Neural cell (in vitro differentiated cells): ENCODE results near the gene AGPS.

Experiments
- CTCF ChIP-seq: fragments of 450-650 bp; IDR thresholded peaks from 2 replicates; pipeline ENCODE4 v1.5.1; 2014; ENCODE audit warnings: antibody characterized with exemption, mild to moderate bottlenecking, moderate library complexity; ENCODE audit not compliant: poor library complexity, severe bottlenecking
- EZH2 ChIP-seq: fragments of 200-600, 300-800 bp; shearing (Covaris generic), sonication (generic); IDR thresholded peaks from 2 replicates; pipeline ENCODE4 v1.6.1; 2014; ENCODE audit warnings: antibody characterized with exemption, low read length, borderline replicate concordance, mild to moderate bottlenecking; ENCODE audit not compliant: insufficient read depth, poor library complexity, severe bottlenecking
- REST ChIP-seq: IDR thresholded peaks from 2 replicates; pipeline ENCODE4 v1.6.1; 2012; ENCODE audit warnings: borderline replicate concordance

GRCh38 chr2:177545143-177545542 lies 152.6 kb downstream of the AGPS start:
- TF ChIP-seq CTCF (no peak), EZH2 (no peak), REST (no peak)
